ENCODE data around the gene CNGA4. TPM values are rescaled to one million over a fixed set of nuclear protein-coding genes. Genes with fewer than 3 reads are reported as not detected.
A peak's percentile ranks its signal among the peaks of the same experiment; 100 is the strongest.

Gene CNGA4
- total and polyA plus RNA-seq, 2 of the 4 experiments (the other 2 are of a cell fraction): under 0.01 to 0.12 TPM

- peak within 1 kb of the TSS; percentile 45; the same call in 1 of the 3 replicates for H2BK15ac ChIP-seq (ENCODE audit: low read depth, low read length)
- no TSS peak for BruUV-seq (replicated peaks)
- peak within 1 kb of the TSS; percentile 33; the same call in 1 of the 2 replicates for H2AK5ac ChIP-seq (ENCODE audit: low read depth, low read length)
- H3K9ac ChIP-seq (ENCODE audit: low read depth, low read length): peak within 1 kb of the TSS; percentile 97
- ChIA-PET CTCF (interaction anchor here (1.2 kb wide), 1 partner anchor 17 kb away, joined by 5 read pairs; no protein-coding TSS in a partner anchor), POLR2A (ENCODE audit: unreplicated experiment) (no interaction called here)
- no peak within 1 kb of the TSS for H2BK20ac ChIP-seq (ENCODE audit: low read depth, low read length)
- H3K56ac ChIP-seq (ENCODE audit: extremely low read depth, insufficient read depth, low read length): peak within 1 kb of the TSS; percentile 82
- H3K79me1 ChIP-seq (ENCODE audit: low read depth in 1 of 2, low read length in 2 of 2): peaks cover 25 to 42% of the 10 kb centered on the region in 2 experiments
- no peaks in the 10 kb centered on the region for H3K9me3 ChIP-seq (ENCODE audit: control insufficient read depth, insufficient read depth, low read length)
- H4K20me1 ChIP-seq (ENCODE audit: insufficient read depth, low read length): no peaks in the 10 kb centered on the region
- peak; percentile 100 for DNase-seq
- peak within 1 kb of the TSS; percentile 89 for H3K14ac ChIP-seq (replicated peaks; ENCODE audit: low read depth, low read length)
- TF ChIP-seq RCOR1 (IDR thresholded peaks at IDR 0.05; ENCODE audit: insufficient replicate concordance, low read length) (no peak), BHLHE40 (IDR thresholded peaks at IDR 0.05; ENCODE audit: low read depth, low read length) (peak; percentile 57), MXI1 (IDR thresholded peaks at IDR 0.05; ENCODE audit: borderline replicate concordance, low read depth, low read length) (peak; percentile 92), MAZ (IDR thresholded peaks at IDR 0.05; ENCODE audit: borderline replicate concordance, low read depth, low read length) (peak; percentile 95; the same call in 1 of the 2 replicates), POLR2A (IDR thresholded peaks at IDR 0.05; ENCODE audit: low read depth, low read length) (peak; percentile 82), SMC3 (IDR thresholded peaks at IDR 0.05; ENCODE audit: low read depth, low read length) (no peak), ELK1 (IDR thresholded peaks at IDR 0.05; ENCODE audit: borderline replicate concordance, low read depth, low read length) (no peak), CTCF (conservative IDR thresholded peaks at IDR 0.05; ENCODE audit: low read depth, low read length) (no peak), RFX5 (IDR thresholded peaks at IDR 0.05; ENCODE audit: low read depth, low read length) (no peak), USF2 (IDR thresholded peaks at IDR 0.05; ENCODE audit: low read depth, low read length) (peak; percentile 8; the same call in 1 of the 2 replicates), NFE2L2 (IDR thresholded peaks at IDR 0.05; ENCODE audit: low read depth, low read length) (0 out of 2 replicates have a peak, but pooled peaks have one; percentile 1), CEBPB (IDR thresholded peaks at IDR 0.05; ENCODE audit: low read depth, low read length) (peak; percentile 69), CHD1 (IDR thresholded peaks at IDR 0.05; ENCODE audit: low read depth, low read length) (no peak)
- no peaks in the 10 kb centered on the region for H3K36me3 ChIP-seq (ENCODE audit: control insufficient read depth, insufficient read depth, low read length)
- H3K4me1 ChIP-seq (ENCODE audit: control insufficient read depth, insufficient read depth, low read length): no peaks in the 10 kb centered on the region
- H4K8ac ChIP-seq (ENCODE audit: low read depth in 2 of 2, low read length in 2 of 2): peak within 1 kb of the TSS; percentile 93 to 98
- peak within 1 kb of the TSS; percentile 41; the same call in 1 of the 2 replicates for H2BK120ac ChIP-seq (ENCODE audit: low read depth, low read length)
- peak within 1 kb of the TSS; percentile 95 for H3K4me2 ChIP-seq (ENCODE audit: low read depth, low read length)
- H4K91ac ChIP-seq (ENCODE audit: insufficient read depth, low read depth, low read length): peak within 1 kb of the TSS; percentile 74
- peak within 1 kb of the TSS; percentile 84 for H3K4ac ChIP-seq (ENCODE audit: low read depth, low read length)
- peak; percentile 97 for ATAC-seq (ENCODE audit: low read depth)
- WGBS, 2 experiments (ENCODE audit: extremely low coverage in 2 of 2, insufficient read length in 1 of 2): 0% methylated on average over 38 of the region's 62 CpGs; no CpG with 5 or more reads in 1 of the 2 experiments
- peak within 1 kb of the TSS; percentile 46 for H2BK5ac ChIP-seq (ENCODE audit: low read depth, low read length, poor library complexity, severe bottlenecking)
- dilution Hi-C loops (cut with HindIII; ENCODE audit: low sequenced_read_pairs, unreplicated experiment) (no loop called here), in situ Hi-C loops (cut with MboI; ENCODE audit: low sequenced_read_pairs) (no loop called here), intact Hi-C loops (cut with micrococcal nuclease) (no loop called here)
- peak within 1 kb of the TSS; percentile 81 for H4K5ac ChIP-seq (ENCODE audit: low read depth, low read length)
- H3K23ac ChIP-seq (ENCODE audit: low read depth, low read length): peak within 1 kb of the TSS; percentile 79
- 0 out of 2 replicates have a peak, but pooled peaks cover 6% of the 10 kb centered on the region for H3K9me1 ChIP-seq (ENCODE audit: insufficient read depth, low read length)
- peaks cover 9% of the 10 kb centered on the region; the same call in 1 of the 2 replicates for H3K27me3 ChIP-seq (ENCODE audit: control insufficient read depth, insufficient read depth, low read length)
- peak within 1 kb of the TSS; percentile 75 for H3K27ac ChIP-seq (ENCODE audit: insufficient read depth, low read length)
- peak within 1 kb of the TSS; percentile 95 for H3K4me3 ChIP-seq (ENCODE audit: insufficient read depth, low read depth, low read length)
- peak within 1 kb of the TSS; percentile 98 for H2AFZ ChIP-seq (replicated peaks; ENCODE audit: low read length, poor library complexity)
- peak within 1 kb of the TSS; percentile 51 for H3K18ac ChIP-seq (ENCODE audit: low read depth, low read length)
- H2AK9ac ChIP-seq (replicated peaks; ENCODE audit: low read depth, low read length, poor library complexity): peak within 1 kb of the TSS; percentile 89
Measured at GRCh38 chr11:6234387-6235107, 4.3 kb upstream of the CNGA4 start, which contains the start of gene FHIP1B. Gene FHIP1B (minus strand): TSS chr11:6234636. CDS start chr11:6224516, 10,120 bp downstream.
